ENCODE measurements around the gene TUBB2B. TPM values are rescaled to one million over a fixed set of nuclear protein-coding genes. Genes with fewer than 3 reads are reported as not detected.

Gene TUBB2B
- polyA plus RNA-seq, 3 donors = 0.15 to 3.5 TPM; not detected in 1

DNA sequence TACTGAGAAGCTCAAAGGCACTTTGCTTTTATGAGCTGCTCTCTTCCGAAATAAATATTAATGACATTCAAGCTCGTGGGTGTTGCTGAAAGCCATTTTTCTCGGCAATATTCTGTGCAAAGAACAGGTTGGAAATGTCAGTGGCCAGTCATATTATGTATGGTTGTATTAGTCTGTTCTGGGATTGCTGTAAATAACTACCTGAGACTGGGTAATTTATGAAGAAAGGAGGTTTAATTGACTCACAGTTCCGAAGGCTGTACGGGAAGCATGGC lies 32.1 kb downstream of the TUBB2B start:
- Histone ChIP-seq H3K9ac (ENCODE audit: insufficient read depth, low read length, poor library complexity, severe bottlenecking) (no peak overlapping the region), H3K9me3 (replicated peaks in 1 of 2; ENCODE audit: control insufficient read depth in 1 of 2, insufficient read depth in 1 of 2, low read length in 2 of 2) (peaks cover 0 to 7% of the 10 kb centered on the region in 2 donors), H2AFZ (ENCODE audit: insufficient read depth, low read depth, low read length, poor library complexity, severe bottlenecking) (no peak overlapping the region), H3K27ac (ENCODE audit: low read depth in 1 of 2, low read length in 2 of 2) (no peak overlapping the region), H3K79me2 (ENCODE audit: insufficient read depth, low read length) (no peaks in the 10 kb centered on the region), H4K20me1 (ENCODE audit: insufficient read depth, low read length) (no peaks in the 10 kb centered on the region), H3K4me2 (replicated peaks; ENCODE audit: extremely low read depth, low read length, poor library complexity, severe bottlenecking) (no peak overlapping the region), H3K36me3 (replicated peaks in 1 of 2; ENCODE audit: control insufficient read depth in 1 of 2, insufficient read depth in 2 of 2, low read length in 2 of 2) (no peaks in the 10 kb centered on the region), H3K27me3 (ENCODE audit: control insufficient read depth in 2 of 2, insufficient read depth in 2 of 2, low read length in 2 of 2) (no peaks in the 10 kb centered on the region), H3K4me1 (ENCODE audit: control insufficient read depth in 1 of 2, insufficient read depth in 2 of 2, low read length in 2 of 2) (no peaks in the 10 kb centered on the region), H3K4me3 (replicated peaks in 1 of 3; ENCODE audit: low read depth in 2 of 3, low read length in 3 of 3) (no peak overlapping the region)
- Mint-ChIP-seq H3K36me3 (no peaks in the 10 kb centered on the region), H3K27ac (no peak overlapping the region), H3K4me1 (no peaks in the 10 kb centered on the region), H3K27me3 (ENCODE audit: low read depth in 3 of 3) (peaks cover 2 to 7% (median 5%) of the 10 kb centered on the region in 3 donors), H3K9me3 (peaks cover 0 to 4% (median 2%) of the 10 kb centered on the region in 7 donors), H3K4me3 (no peak overlapping the region)
- intact Hi-C loops (cut with micrococcal nuclease) = no loop called here
- TF ChIP-seq, protein P1, sequence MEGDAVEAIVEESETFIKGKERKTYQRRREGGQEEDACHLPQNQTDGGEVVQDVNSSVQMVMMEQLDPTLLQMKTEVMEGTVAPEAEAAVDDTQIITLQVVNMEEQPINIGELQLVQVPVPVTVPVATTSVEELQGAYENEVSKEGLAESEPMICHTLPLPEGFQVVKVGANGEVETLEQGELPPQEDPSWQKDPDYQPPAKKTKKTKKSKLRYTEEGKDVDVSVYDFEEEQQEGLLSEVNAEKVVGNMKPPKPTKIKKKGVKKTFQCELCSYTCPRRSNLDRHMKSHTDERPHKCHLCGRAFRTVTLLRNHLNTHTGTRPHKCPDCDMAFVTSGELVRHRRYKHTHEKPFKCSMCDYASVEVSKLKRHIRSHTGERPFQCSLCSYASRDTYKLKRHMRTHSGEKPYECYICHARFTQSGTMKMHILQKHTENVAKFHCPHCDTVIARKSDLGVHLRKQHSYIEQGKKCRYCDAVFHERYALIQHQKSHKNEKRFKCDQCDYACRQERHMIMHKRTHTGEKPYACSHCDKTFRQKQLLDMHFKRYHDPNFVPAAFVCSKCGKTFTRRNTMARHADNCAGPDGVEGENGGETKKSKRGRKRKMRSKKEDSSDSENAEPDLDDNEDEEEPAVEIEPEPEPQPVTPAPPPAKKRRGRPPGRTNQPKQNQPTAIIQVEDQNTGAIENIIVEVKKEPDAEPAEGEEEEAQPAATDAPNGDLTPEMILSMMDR (IDR thresholded peaks at IDR 0.05) = no peak
- DNase-seq = no peak
- 86% methylated on average over 5 of the region's 5 CpGs for WGBS (ENCODE audit: insufficient coverage)

DNA sequence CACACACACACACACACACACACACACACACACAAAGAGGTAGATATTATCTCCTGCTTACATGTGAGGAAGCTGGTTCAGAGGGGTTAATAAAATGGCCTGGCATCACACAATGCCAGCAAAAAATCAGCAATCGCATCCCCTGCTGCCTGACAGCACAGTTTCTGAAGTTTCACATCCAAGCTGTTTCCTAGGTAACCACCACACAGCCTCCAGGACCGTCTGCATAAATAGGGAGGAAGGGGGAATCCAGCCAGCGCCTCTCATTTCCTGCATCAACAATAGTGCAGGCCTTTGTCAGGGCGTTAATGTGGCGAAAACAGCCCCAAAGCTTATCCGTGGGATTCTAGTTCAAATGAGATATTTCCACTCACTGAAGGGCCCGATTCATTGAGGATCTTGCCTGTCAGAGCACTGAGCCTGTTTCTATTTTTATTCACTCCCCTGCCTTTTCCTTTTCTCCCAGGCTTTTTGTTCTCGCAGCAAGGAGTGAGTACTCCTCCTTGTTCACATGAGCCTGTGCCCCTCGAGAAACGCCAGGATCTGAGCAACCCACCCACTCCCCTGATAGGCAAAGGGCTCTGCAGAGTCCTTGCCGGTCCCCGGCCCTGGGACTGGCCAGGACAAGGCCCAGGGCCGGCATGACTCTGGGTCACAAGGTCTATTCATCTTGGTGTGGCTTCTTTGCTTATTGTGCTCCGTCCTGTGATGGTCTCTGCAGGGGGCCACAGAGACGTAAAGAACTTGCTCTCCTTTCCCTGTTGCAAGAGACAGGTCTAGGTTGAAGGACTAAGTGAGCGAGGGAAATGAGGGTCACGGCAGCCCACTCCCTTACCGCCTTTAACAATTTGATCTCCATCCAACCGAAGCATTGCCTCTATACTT lies 32.7 kb downstream of the TUBB2B start:
- no peak overlapping the region for H3K9ac ChIP-seq (ENCODE audit: insufficient read depth, low read length, poor library complexity, severe bottlenecking)
- no peak overlapping the region for H3K4me2 ChIP-seq (replicated peaks; ENCODE audit: extremely low read depth, low read length, poor library complexity, severe bottlenecking)
- no peaks in the 10 kb centered on the region for H3K79me2 ChIP-seq (ENCODE audit: insufficient read depth, low read length)
- Mint-ChIP-seq H3K9me3 (peaks cover 0 to 4% (median 2%) of the 10 kb centered on the region in 7 donors), H3K36me3 (no peaks in the 10 kb centered on the region), H3K27me3 (ENCODE audit: low read depth in 3 of 3) (peaks cover 2 to 9% (median 5%) of the 10 kb centered on the region in 3 donors), H3K27ac (no peak overlapping the region), H3K4me3 (no peak overlapping the region), H3K4me1 (no peaks in the 10 kb centered on the region)
- DNase-seq = no peak
- H3K27me3 ChIP-seq (ENCODE audit: control insufficient read depth in 2 of 2, insufficient read depth in 2 of 2, low read length in 2 of 2) = peaks cover 0 to 3% of the 10 kb centered on the region in 2 donors
- H3K4me1 ChIP-seq (ENCODE audit: control insufficient read depth in 1 of 2, insufficient read depth in 2 of 2, low read length in 2 of 2) = no peaks in the 10 kb centered on the region
- TF ChIP-seq, protein P1 (IDR thresholded peaks at IDR 0.05) = no peak
- peaks cover 0 to 7% of the 10 kb centered on the region in 2 donors for H3K9me3 ChIP-seq (replicated peaks in 1 of 2; ENCODE audit: control insufficient read depth in 1 of 2, insufficient read depth in 1 of 2, low read length in 2 of 2)
- no peak overlapping the region for H2AFZ ChIP-seq (ENCODE audit: insufficient read depth, low read depth, low read length, poor library complexity, severe bottlenecking)
- intact Hi-C loops (cut with micrococcal nuclease) = no loop called here
- H4K20me1 ChIP-seq (ENCODE audit: insufficient read depth, low read length) = no peaks in the 10 kb centered on the region
- WGBS (ENCODE audit: insufficient coverage) = 77% methylated on average over 13 of the region's 19 CpGs
- H3K27ac ChIP-seq (ENCODE audit: low read depth in 1 of 2, low read length in 2 of 2) = no peak overlapping the region
- no peaks in the 10 kb centered on the region for H3K36me3 ChIP-seq (replicated peaks in 1 of 2; ENCODE audit: control insufficient read depth in 1 of 2, insufficient read depth in 2 of 2, low read length in 2 of 2)
- no peak overlapping the region for H3K4me3 ChIP-seq (replicated peaks in 1 of 3; ENCODE audit: low read depth in 2 of 3, low read length in 3 of 3)

Measured in CD14-positive monocyte (primary cell).